C4-2B (cell line): ENCODE data around the gene ATP11A.

ENCODE experiments used
- H3K27ac ChIP-seq: fragments of 450-650 bp; 2 replicates; pipeline ENCODE4 v1.5.1; 2017
- CTCF ChIP-seq: fragments of 450-650 bp; conservative IDR thresholded peaks from 2 replicates; pipeline ENCODE4 v1.5.1; 2017; ENCODE audit warnings: mild to moderate bottlenecking
- ZFX ChIP-seq: fragments of 450-650 bp; IDR thresholded peaks from 2 replicates; pipeline ENCODE4 v1.6.1; 2017

The ATP11A gene

GRCh38 chr13:112735791-112736190 is 46.0 kb downstream of the ATP11A start:
- H3K27ac ChIP-seq: no peak overlapping the region
- no peak for TF ChIP-seq CTCF
- TF ChIP-seq ZFX: no peak

DNA sequence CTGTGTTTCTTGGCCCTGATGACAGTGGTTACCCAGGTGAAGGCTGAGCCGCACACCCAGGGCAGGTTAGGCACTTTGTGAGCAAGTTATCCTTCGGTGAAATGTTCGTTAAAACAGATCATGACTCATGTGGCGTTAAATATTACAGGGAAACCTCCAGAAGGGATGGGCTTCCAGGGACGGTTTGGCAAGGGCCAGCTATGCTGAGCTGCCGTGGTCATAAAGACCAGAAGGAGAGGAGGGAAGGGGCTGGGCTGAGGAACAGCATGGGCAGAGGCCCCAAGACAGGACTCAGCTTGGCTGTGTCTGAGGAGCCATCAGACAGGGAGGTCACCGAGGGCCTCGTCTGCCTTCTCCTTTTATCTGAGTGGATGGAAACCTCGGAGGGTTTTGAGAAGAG is 47.5 kb downstream of the ATP11A start:
- TF ChIP-seq ZFX: no peak
- TF ChIP-seq CTCF: no peak
- H3K27ac ChIP-seq: no peak overlapping the region

- TF ChIP-seq ZFX: no peak
- TF ChIP-seq CTCF: no peak
Measured at GRCh38 chr13:112738606-112739005, 48.8 kb downstream of the ATP11A start.

DNA sequence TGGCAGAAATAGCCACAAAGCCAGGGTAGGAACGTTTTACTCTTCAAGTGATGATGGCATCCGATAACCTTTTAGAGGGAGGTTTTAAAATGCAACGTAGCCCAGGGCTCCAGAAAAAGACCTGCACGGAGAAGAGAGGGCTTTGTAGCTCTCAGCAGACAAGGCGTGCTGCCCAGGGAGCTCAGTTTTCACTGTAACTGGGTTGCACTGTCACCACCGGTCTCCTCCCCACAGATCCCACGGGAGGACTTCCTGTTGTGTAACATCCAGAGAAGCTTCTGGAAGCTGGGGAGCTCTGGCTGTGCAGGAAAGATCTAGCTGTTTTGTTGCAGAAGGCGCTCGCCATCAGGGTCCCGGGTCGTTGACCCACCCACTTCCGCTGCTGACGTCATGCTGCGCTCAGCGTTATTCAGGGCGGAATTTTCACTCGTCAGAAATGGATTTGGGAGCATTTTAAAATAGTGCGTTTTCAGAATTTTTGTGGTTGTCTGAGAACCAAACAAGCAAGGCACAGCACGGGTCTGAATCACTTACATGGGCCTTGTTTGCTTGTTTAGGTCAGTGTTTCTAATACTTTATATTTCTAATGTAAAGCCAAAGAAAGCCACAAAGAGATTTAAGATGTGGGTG is 50.8 kb downstream of the ATP11A start:
- no peak overlapping the region for H3K27ac ChIP-seq
- no peak for TF ChIP-seq CTCF
- no peak for TF ChIP-seq ZFX

More at GRCh38 chr13:112738606-112739005, 48.8 kb downstream of the ATP11A start:
- no peak overlapping the region for H3K27ac ChIP-seq

DNA sequence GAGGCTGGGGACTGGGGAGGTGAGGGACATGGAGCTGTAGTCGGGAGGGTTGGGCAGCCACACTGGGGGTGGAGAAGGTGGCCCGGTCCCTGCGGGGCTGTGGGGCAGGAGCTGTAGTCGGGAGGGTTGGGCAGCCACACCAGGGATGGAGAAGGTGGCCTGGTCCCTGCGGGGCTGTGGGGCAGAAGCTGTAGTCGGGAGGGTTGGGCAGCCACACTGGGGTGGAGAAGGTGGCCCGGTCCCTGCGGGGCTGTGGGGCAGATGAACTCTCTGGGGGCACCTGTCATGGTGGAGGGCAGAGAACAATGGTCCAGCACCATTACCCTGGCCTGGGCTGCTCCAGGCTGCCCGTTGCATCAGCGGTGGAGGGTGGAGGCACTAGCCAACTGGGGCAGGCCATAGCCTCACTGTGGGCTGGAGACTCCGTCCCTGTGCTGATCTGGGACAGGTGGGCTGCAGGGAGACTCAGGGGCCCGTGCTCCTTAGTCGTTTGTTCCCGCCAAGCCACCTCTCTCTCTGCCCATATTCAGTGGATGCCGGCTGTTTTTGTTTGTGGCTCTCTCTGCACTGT is 51.4 kb downstream of the ATP11A start:
- no peak for TF ChIP-seq CTCF
- no peak overlapping the region for H3K27ac ChIP-seq

- TF ChIP-seq ZFX: no peak
- TF ChIP-seq CTCF: no peak
- H3K27ac ChIP-seq: no peak overlapping the region
Measured at GRCh38 chr13:112741835-112742570, 52.2 kb downstream of the ATP11A start.

GRCh38 chr13:112742583-112742982 is 52.7 kb downstream of the ATP11A start:
- TF ChIP-seq CTCF (no peak), ZFX (no peak)
- no peak overlapping the region for H3K27ac ChIP-seq
